Left ventricle myocardium superior (tissue), 1 donor: ENCODE measurements around the gene VSTM2L. TPM values are rescaled to one million over a fixed set of nuclear protein-coding genes. Genes with fewer than 3 reads are reported as not detected.
A peak's percentile ranks its signal among the peaks of the same experiment; 100 is the strongest.

ENCODE experiments used
- ATAC-seq: fragments of 200-7000 bp; cut with Tn5 transposase; one replicate; pipeline ENCODE4 v1.9.1; 2020; ENCODE audit warnings: mild to moderate bottlenecking, moderate library complexity
- DNase-seq: peaks from one replicate; pipeline ENCODE4 v3.0.0-alpha.2; 2020
- intact Hi-C: fragments of 100-400 bp; cut with micrococcal nuclease; formaldehyde crosslinking; loops from one replicate; pipeline ENCODE4 v1.11.0; 2022
- total RNA-seq: library from RNA; stranded (reverse); fragmentation: NEBNext Ultra II Directional; extraction: Animal tissue kit (Norgen Biotek cat#: 25700); gene quantifications from one replicate; pipeline ENCODE4 v1.2.1, GENCODE V29; 2021
- donor health status: DM: no; HTN: yes; CAD: no; lungs with severe emphysema.

Gene VSTM2L
- total RNA-seq, 1 donor from 2014 or later: 10.3 TPM

- ATAC-seq (no peak), DNase-seq (no peak)
- intact Hi-C loops: no loop called here
Observed at GRCh38 chr20:37877832-37878772, 24.8 kb upstream of the VSTM2L start.

- no peak for DNase-seq
- no peak for ATAC-seq
- intact Hi-C loops: no loop called here
Observed at GRCh38 chr20:37878835-37879599, 23.9 kb upstream of the VSTM2L start.

GRCh38 chr20:37879843-37880242, 23.1 kb upstream of the VSTM2L start:
- DNase-seq (no peak), ATAC-seq (no peak)
- intact Hi-C loops: no loop called here

GRCh38 chr20:37880726-37881591, 22.0 kb upstream of the VSTM2L start:
- intact Hi-C loops: no loop called here

GRCh38 chr20:37881601-37882343, 21.2 kb upstream of the VSTM2L start:
- DNase-seq (no peak), ATAC-seq (no peak)
- intact Hi-C loops: no loop called here

More at GRCh38 chr20:37880726-37881591, 22.0 kb upstream of the VSTM2L start:
- DNase-seq: peak; percentile 93
- peak; percentile 94 for ATAC-seq

- ATAC-seq: no peak
- DNase-seq: no peak
- intact Hi-C loops: no loop called here
Observed at GRCh38 chr20:37882961-37883712, 19.8 kb upstream of the VSTM2L start.

- DNase-seq: no peak
- intact Hi-C loops: no loop called here
- ATAC-seq: no peak
Observed at GRCh38 chr20:37885042-37885441, 17.9 kb upstream of the VSTM2L start.

- ATAC-seq (peak; percentile 63), DNase-seq (no peak)
- intact Hi-C loops: no loop called here
Observed at GRCh38 chr20:37885593-37886503, 17.1 kb upstream of the VSTM2L start.

GRCh38 chr20:37886851-37887297, 16.1 kb upstream of the VSTM2L start:
- ATAC-seq (peak; percentile 93), DNase-seq (peak; percentile 88)
- intact Hi-C loops: no loop called here

- DNase-seq: no peak
- intact Hi-C loops: no loop called here
- no peak for ATAC-seq
Observed at GRCh38 chr20:37888641-37889040, 14.3 kb upstream of the VSTM2L start.

GRCh38 chr20:37890108-37890507, 12.8 kb upstream of the VSTM2L start:
- no peak for ATAC-seq
- intact Hi-C loops: no loop called here
- DNase-seq: no peak

- no peak for ATAC-seq
- intact Hi-C loops: no loop called here
- DNase-seq: no peak
Observed at GRCh38 chr20:37890643-37891042, 12.3 kb upstream of the VSTM2L start.

- no peak for ATAC-seq
- no peak for DNase-seq
- intact Hi-C loops: no loop called here
Observed at GRCh38 chr20:37892001-37892400, 10.9 kb upstream of the VSTM2L start.

GRCh38 chr20:37893566-37894241, 9.2 kb upstream of the VSTM2L start:
- ATAC-seq: no peak
- intact Hi-C loops: no loop called here
- DNase-seq: no peak

- DNase-seq: no peak
- no peak for ATAC-seq
- intact Hi-C loops: no loop called here
Observed at GRCh38 chr20:37894454-37894853, 8.5 kb upstream of the VSTM2L start.

GRCh38 chr20:37895166-37895565, 7.8 kb upstream of the VSTM2L start:
- no peak for DNase-seq
- no peak for ATAC-seq
- intact Hi-C loops: no loop called here
